Immature natural killer cell (primary cell): ENCODE measurements around the gene TMEM107. TPM values are rescaled to one million over a fixed set of nuclear protein-coding genes. Genes with fewer than 3 reads are reported as not detected.

ENCODE experiments used
- polyA plus RNA-seq, 3 donors: library from polyadenylated mRNA; unstranded; fragments of 300-500 nt; fragmentation: Illumina TruSeq; gene quantifications; one replicate each; pipeline ENCODE4 v1.2.3, GENCODE V29; 2021

Gene TMEM107
- polyA plus RNA-seq, 3 donors from 2014 or later: 53.3 to 69.3 (median 64.0) TPM

Other genes with a start within 250 kb of the TMEM107 start
- under 1 TPM in 2 of 3 donors, not detected in 1; 0.15 to 0.26 TPM for gene KCNAB3, start 246.5 kb downstream of the TMEM107 start, polyA plus RNA-seq
- gene TRAPPC1, start 244.4 kb downstream of the TMEM107 start, polyA plus RNA-seq: 100 to 1,000 TPM; 233 to 379 (median 288) TPM
- 10 to 100 TPM in 1 of 3 donors, 1 to 10 TPM in 2; 1.8 to 14.4 (median 8.3) TPM for gene CNTROB, start 244.2 kb downstream of the TMEM107 start, polyA plus RNA-seq
- not detected for gene GUCY2D, start 173.8 kb downstream of the TMEM107 start, polyA plus RNA-seq
- not detected for gene ALOX15B, start 137.3 kb downstream of the TMEM107 start, polyA plus RNA-seq
- under 1 TPM in 1 of 3 donors, not detected in 2; 0.17 TPM for gene ALOX12B, start 88.7 kb downstream of the TMEM107 start, polyA plus RNA-seq
- not detected for gene ALOXE3, start 57.9 kb downstream of the TMEM107 start, polyA plus RNA-seq
- not detected for gene HES7, start 52.3 kb downstream of the TMEM107 start, polyA plus RNA-seq
- 1 to 10 TPM; 3.5 to 8.5 (median 4.5) TPM for gene PER1, start 24.0 kb downstream of the TMEM107 start, polyA plus RNA-seq
- 10 to 100 TPM; 33.6 to 93.6 (median 39.5) TPM for gene VAMP2, start 13.4 kb downstream of the TMEM107 start, polyA plus RNA-seq
- 10 to 100 TPM; 24.0 to 38.8 (median 27.5) TPM for gene BORCS6, start 13.8 kb upstream of the TMEM107 start, polyA plus RNA-seq
- 1 to 10 TPM in 2 of 3 donors, under 1 TPM in 1; 0.60 to 3.1 (median 1.6) TPM for gene AURKB, start 34.2 kb upstream of the TMEM107 start, polyA plus RNA-seq
- gene CTC1, start 71.7 kb upstream of the TMEM107 start, polyA plus RNA-seq: 10 to 100 TPM in 2 of 3 donors, 1 to 10 TPM in 1; 9.7 to 30.7 (median 15.9) TPM
- 10 to 100 TPM in 2 of 3 donors, 1 to 10 TPM in 1; 5.4 to 18.2 (median 14.4) TPM for gene PFAS, start 72.9 kb upstream of the TMEM107 start, polyA plus RNA-seq
- 10 to 100 TPM; 94.7 to 99.7 (median 99.1) TPM for gene RANGRF, start 112.3 kb upstream of the TMEM107 start, polyA plus RNA-seq
- 1 to 10 TPM in 2 of 3 donors, under 1 TPM in 1; 0.91 to 2.6 (median 2.0) TPM for gene SLC25A35, start 119.0 kb upstream of the TMEM107 start, polyA plus RNA-seq
- gene ARHGEF15, start 133.9 kb upstream of the TMEM107 start, polyA plus RNA-seq: not detected
- not detected for gene ODF4, start 163.5 kb upstream of the TMEM107 start, polyA plus RNA-seq
- 1,000 to 10,000 TPM in 1 of 3 donors, 100 to 1,000 TPM in 2; 683 to 1,109 (median 864) TPM for gene RPL26, start 206.8 kb upstream of the TMEM107 start, polyA plus RNA-seq
- under 1 TPM in 1 of 3 donors, not detected in 2; 0.13 TPM for gene RNF222, start 221.4 kb upstream of the TMEM107 start, polyA plus RNA-seq